AG04449 (cell line): ENCODE data around the gene FEM1B.

Source experiments
- CTCF ChIA-PET: fragments of 350-600 bp; formaldehyde crosslinking; extraction: SDS; loops from one replicate; lab custom pipeline; 2021; ENCODE audit warnings: antibody characterized with exemption; lab: Yijun Ruan, JAX
- POLR2A ChIA-PET: fragments of 400-600, 350-600 bp; formaldehyde crosslinking; extraction: SDS; loops from one replicate; lab custom pipeline; 2020; ENCODE audit warnings: antibody characterized with exemption, inconsistent platforms; lab: Yijun Ruan, JAX
- DNase-seq: peaks from one replicate; pipeline ENCODE4 v3.0.0-alpha.2; 2010; ENCODE audit warnings: low read depth, low spot score
- H3K4me3 ChIP-seq: 2 replicates; pipeline ENCODE4 v1.5.1; 2011; ENCODE audit warnings: low read depth, mild to moderate bottlenecking, control low read depth, low read length
- TF ChIP-seq, protein P1 (sequence below): IDR thresholded peaks from one replicate; pipeline ENCODE4 v1.5.1; 2011; ENCODE audit warnings: mild to moderate bottlenecking, moderate library complexity, low read length, control low read depth, inconsistent platforms; ENCODE audit not compliant: insufficient read depth; ENCODE audit errors: missing control alignments

The FEM1B gene

DNA sequence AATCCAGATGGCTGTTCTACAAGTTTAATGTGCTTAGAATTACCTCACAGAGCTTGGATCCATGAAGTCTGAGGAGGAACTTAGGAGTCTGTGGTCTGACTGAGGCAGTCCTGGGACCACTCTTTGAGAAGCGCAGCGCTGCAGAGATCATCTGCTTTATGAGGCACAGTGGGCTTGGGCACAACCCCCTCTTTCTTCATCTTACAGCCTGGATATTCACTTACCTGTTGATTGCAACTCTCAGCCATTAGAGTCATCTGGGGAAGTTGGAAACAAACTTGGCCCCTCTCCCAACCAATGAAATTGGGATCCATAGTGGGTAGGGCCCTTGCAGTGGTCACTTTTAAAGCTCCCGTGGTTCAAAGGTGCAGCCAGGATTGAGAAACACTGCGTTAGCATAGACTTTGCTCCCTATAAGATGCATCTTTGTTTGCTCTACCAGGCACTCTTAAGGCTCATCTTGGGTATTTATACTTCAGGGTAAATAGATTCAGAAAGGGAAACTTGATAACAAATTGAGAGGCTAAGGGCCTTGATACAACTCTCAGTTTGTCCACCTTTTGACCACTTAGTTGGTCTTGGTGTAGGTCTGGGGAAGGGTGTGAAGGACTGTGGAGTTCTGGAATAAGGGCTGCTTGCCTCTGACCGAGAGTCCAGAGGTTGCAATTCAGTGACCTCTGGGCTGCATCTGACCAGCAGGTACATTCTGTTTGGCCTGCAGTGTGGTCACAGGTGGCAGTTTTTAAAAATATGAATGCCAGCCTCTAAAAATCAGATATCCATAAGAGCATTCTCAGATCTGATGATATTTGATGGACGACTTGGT is 22.8 kb downstream of the FEM1B start:
- POLR2A ChIA-PET = no interaction called here
- H3K4me3 ChIP-seq = no peak overlapping the region
- CTCF ChIA-PET = interaction anchor here (2.2 to 2.5 kb wide), 2 partner anchors 10 to 47 kb away, joined by 5 to 13 read pairs; no protein-coding TSS in a partner anchor
- DNase-seq = no peak
- TF ChIP-seq, protein P1, sequence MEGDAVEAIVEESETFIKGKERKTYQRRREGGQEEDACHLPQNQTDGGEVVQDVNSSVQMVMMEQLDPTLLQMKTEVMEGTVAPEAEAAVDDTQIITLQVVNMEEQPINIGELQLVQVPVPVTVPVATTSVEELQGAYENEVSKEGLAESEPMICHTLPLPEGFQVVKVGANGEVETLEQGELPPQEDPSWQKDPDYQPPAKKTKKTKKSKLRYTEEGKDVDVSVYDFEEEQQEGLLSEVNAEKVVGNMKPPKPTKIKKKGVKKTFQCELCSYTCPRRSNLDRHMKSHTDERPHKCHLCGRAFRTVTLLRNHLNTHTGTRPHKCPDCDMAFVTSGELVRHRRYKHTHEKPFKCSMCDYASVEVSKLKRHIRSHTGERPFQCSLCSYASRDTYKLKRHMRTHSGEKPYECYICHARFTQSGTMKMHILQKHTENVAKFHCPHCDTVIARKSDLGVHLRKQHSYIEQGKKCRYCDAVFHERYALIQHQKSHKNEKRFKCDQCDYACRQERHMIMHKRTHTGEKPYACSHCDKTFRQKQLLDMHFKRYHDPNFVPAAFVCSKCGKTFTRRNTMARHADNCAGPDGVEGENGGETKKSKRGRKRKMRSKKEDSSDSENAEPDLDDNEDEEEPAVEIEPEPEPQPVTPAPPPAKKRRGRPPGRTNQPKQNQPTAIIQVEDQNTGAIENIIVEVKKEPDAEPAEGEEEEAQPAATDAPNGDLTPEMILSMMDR = no peak

DNA sequence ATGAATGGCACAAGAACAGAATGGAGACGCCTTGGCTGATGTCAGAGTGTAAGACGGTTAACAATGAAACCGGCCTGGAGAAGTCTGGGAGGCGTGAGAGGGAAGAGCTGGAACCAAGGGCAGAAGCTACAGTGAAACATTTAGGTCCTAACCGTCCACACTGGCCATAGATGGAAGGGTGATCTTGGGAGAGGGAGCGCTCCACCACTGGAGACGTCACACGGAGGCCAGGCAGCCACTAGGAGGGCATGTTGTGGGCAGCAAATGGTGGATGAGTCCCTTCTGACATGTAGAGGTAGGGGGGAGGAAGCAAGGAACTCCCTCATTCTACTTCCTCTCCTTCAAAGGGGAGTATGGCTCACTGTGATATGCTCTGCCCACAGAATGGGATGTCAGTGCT is 23.8 kb downstream of the FEM1B start:
- H3K4me3 ChIP-seq = no peak overlapping the region
- TF ChIP-seq, protein P1 = no peak
- POLR2A ChIA-PET = no interaction called here
- no peak for DNase-seq
- CTCF ChIA-PET = no interaction called here

DNA sequence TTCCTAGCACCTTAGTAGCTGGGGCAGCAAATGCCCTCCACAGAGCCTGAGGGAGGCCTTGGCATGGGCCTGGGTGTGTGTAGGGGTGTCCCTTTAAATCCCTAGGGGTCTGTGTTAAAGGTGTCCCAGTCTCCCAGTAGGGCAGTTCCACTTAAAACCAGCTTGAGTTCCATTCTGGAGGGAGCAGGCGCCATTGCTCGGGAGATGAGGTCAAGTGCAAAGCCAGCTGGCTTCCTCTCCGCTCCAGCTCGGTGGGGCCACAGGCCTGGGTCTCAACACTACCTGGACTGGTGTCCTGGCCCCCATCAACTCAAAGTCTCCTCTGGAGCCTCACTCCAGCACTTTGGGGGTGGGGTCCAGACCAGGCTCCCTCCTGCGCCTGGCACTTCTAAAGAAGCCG is 25.2 kb downstream of the FEM1B start:
- TF ChIP-seq, protein P1 = no peak
- DNase-seq = no peak
- CTCF ChIA-PET = interaction anchor here (0.9 to 1.3 kb wide), 3 partner anchors 91 to 251 kb away, joined by 3 to 6 read pairs (median 3); no protein-coding TSS in a partner anchor
- no peak overlapping the region for H3K4me3 ChIP-seq
- POLR2A ChIA-PET = interaction anchor here (0.6 to 0.7 kb wide), 3 partner anchors 9 to 32 kb away, joined by 3 to 4 read pairs (median 3); no protein-coding TSS in a partner anchor

DNA sequence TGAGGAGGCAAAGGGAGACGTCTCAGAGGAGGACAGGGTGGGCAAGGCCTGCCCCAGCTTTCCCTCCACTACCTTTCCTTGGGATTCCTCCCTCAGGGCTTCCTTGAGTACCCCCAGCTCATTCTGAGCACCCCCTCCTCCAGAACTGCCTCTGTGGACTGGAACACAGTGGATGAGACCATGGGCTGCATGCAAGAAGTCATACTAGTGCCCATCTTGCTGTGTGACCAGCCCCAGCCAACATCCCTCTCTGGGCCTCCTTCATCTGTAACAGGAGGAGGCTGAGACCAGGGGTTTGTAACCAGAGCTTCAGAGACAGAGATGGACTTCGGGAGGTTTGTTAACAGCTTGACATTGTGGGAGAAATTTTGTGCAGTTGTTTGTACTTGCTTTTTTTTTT is 25.6 kb downstream of the FEM1B start:
- no peak for DNase-seq
- no peak overlapping the region for H3K4me3 ChIP-seq
- CTCF ChIA-PET = interaction anchor here (0.9 to 1.5 kb wide), 4 partner anchors 91 to 371 kb away, joined by 3 to 6 read pairs (median 4); no protein-coding TSS in a partner anchor
- POLR2A ChIA-PET = interaction anchor here (0.6 to 0.7 kb wide), 3 partner anchors 9 to 31 kb away, joined by 3 to 4 read pairs (median 3); no protein-coding TSS in a partner anchor
- TF ChIP-seq, protein P1 = no peak

DNA sequence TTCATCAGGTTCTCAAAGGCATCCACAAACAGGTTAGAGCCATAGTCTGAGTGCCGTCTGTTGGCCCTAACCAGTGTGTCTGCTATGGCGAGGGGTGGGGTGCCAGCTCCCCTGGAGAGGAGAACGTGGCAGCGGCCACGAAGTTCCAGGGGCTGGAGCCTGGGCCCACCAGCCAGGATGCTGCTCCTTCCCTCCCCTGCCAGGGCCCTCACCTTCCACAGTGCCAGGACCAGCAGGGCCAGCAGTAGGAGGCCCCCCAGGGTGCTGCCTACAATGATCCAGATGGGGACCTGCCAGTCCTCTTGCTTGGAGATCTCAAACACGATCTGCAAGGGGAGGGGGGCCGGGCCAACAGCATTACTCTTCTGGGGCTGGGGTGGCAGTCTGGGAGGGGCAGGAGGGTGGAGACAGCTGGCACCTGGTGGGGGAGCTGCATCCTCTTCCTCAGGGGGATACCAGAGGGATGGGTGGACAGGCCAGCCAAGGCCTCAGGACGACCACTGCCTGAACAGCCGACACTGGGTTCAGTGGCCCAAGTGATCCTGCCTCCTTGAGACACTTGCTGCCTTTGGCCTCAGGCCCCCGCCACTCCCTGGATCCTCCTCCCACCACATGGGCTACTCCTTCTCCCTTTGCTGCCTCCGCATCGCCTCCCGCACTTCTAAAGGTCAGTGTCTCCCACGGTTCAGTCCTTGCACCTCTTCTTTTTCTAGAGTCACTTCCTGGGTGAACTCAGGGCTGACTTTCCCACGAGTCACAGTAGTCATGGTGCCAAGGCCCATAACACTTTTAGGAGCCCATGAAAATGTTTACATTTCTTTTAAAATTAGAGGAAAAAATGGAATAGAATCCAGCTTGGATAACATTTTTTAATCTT is 26.3 kb downstream of the FEM1B start:
- ChIA-PET POLR2A (interaction anchor here (0.6 to 0.7 kb wide), 4 partner anchors 10 to 50 kb away, joined by 3 to 4 read pairs (median 4); no protein-coding TSS in a partner anchor), CTCF (interaction anchor here (1.0 to 1.5 kb wide), 6 partner anchors 12 to 373 kb away, joined by 3 to 6 read pairs (median 4); no protein-coding TSS in a partner anchor)
- DNase-seq = no peak
- TF ChIP-seq, protein P1 = no peak
- H3K4me3 ChIP-seq = no peak overlapping the region
